ENCODE data around the gene ABHD17A.

GRCh38 chr19:1858412-1859081 lies 26.7 kb downstream of the ABHD17A start:
- TF ChIP-seq CTCF (IDR thresholded peaks at IDR 0.05) (no peak), POLR2A (IDR thresholded peaks at IDR 0.05) (no peak)
